LoVo (cell line): Measurements from ENCODE around the gene ISCU.
"Not testable (repeated sequence)": the region's sequence is repeated elsewhere in the genome, so short reads cannot be mapped to it uniquely, and the experiment has no call there.

Experiments used
- DNase-seq: peaks from one replicate; pipeline ENCODE4 v3.0.0-alpha.2; 2016; ENCODE audit warnings: low spot score

ISCU gene

GRCh38 chr12:108543652-108544051 lies 18.7 kb upstream of the ISCU start:
- no peak for DNase-seq

DNA sequence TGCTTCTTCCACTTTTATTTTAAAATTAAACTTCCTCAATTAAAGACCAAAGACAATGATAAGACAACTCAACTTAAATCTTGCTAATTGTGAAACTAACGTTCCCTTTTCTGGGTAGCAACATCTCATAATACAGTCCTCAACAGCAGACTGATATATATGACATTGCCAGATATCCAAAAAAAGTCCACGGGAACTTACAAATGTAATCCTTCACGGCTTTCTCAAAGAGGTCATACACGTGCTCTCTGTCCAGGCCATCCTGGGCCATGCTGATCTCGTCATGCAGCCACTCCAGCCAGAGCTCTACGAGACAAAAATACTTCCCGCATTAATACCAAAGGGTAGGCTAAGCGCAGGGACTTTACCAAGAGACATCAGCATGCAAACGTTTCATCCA lies 14.7 kb upstream of the ISCU start:
- no peak for DNase-seq

DNA sequence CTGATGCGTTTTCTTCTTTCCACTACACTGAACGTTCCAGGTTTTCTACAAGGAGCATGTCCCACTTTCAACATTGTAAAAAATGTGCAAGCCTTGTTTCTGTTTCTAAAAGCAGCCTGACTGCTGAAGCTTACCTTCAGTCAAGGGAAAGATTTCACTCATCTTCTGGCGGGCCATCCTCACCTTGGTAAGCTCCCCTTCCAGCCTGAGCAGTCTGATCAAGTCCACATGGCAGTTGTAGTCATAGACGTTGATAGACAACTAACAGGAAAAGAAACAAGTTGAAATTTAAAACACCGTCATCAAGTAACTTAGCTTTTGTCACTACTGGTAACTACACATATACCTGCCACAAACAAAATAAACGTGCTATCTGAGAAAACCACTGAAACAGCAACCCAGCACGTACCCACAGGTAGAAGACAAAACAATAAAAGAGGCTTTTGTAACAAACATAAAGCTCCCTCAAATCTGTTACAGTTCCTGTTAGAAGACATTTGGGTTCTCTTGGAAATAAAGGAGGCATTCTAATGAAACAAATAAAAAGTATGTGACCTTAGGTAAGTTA lies 13.4 kb upstream of the ISCU start:
- no peak for DNase-seq

DNA sequence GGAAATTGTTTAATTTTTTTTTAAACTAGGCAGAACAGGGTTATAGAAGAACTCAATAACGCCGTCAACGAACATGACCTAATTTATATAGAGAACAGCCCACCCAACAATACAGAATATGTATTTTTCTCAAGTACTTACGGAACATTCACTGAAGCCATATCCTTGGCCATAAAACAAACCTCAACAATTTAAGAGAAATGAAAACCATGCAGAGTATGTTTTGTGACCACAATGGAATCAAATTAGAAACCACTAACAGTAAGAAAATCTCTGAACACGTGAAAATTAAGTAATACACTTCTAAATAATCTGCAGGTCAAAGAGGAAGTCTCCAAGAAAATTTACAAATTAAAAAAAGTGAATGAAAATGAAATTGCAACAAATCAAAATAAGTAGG lies 10.9 kb upstream of the ISCU start:
- no peak for DNase-seq

- no peak for DNase-seq
Measured at GRCh38 chr12:108553799-108554198, 8.6 kb upstream of the ISCU start.

- not testable (repeated sequence) for DNase-seq
Measured at GRCh38 chr12:108555383-108555782, 7.0 kb upstream of the ISCU start.

DNA sequence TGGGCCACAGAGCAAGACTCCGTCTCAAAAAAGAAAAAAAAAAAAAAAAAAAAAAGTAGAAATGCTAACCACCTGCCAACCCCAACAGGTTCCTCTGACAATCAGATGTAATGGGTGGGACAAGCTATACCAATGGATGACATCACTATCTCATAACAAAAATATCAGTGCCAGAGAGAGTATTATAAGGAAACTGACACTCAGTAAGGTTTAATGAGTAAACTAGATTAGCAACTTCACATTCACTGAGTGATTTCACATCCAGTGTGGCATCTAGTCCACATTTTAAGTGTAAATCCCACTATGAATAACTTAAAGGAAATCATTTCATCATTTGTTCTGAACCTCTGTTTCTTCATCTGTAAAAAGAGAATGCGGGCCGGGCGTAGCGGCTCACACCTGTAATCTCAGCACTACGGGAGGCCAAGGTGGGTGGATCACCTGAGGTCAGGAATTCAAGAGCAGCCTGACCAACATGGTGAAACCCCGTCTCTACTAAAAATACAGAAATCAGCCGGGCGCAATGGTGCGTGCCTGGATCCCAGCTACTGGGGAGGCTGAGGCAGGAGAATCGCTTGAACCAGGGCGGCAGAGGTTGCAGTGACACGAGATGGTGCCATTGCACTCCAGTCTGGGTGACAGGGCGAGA lies 3.3 kb upstream of the ISCU start:
- no peak for DNase-seq

DNA sequence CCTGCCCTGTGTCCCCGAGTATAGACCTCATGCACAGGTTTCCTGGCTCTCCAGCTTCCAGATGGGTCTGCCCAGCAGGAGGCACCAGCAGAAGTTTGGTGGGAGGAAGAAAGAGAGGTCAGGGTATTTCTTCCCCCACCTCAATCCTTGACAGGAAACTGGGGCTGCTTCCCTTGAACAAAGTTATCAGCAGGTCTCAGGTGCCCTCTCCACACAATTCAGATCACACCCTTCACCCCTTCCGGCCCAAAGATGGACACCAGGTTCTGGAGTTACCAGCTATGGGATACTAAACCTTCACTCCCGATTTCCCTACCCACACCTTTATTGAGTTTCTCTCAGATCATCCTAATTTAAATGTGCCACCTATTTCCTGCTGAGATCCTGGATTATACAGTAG lies 2.6 kb upstream of the ISCU start:
- DNase-seq = no peak

DNA sequence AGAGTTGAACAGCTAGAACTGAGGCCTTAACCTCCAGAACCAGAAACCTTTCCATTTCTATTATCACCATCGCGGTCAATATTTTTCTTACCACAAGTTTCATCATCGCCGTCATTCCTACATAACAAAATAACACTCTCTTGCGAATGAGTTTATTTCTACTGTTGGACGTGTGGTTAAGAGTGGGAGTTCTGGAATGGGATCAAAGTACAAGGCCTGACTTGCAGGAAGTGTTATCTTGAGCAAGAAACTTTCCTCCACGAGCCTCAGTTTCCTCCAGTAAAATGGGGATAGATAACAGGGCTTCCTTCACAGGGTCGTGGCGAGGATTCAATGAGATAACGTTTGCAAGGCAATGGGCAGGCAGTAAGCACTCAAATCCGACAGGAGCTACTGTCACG lies 2.1 kb upstream of the ISCU start:
- DNase-seq = no peak

DNA sequence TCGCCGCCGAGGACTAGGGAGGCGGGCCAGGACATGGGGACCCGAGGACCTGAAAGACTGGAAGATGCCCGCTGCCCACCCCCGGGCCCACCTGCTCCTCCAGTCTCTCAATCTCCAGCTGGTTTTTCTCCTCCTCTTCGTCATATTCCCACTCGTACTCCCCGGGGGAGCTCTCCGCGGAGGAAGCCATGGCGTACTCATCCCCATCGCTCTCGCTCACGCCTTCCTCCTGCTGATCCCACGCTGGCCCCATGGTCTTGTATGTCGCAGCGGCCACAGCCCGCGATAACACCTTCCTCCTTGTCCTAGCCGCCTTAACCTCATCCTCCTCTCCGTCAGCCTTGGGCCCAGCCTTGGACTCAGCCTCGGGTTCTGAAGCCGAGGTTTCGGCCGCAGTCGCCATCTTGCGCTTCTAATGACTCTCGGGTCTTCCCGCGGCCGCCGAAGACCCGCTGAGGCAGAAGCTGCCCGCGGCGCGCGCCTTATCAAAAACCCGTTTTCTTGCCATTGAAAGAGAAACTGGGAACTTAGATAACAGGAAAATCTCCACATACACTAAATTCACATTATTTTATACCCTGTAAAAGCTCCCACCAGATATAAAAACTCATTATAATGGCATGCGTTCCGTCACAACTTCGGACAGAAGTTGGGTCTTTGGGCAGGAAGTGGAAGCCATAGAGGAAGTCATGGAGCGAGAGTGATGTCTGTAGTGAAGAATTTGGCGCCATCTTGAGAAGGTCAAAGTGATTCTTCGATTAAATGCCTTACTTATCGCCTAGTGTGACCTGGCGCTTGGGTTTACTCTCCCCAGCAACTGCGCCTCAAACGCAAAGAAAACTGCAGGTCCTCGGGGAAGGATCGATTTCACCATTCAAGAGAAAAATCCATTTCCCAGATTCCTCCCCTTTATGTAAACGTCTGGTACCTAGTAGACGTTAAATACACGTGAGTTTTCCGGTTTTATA lies 1.4 kb upstream of the ISCU start, which contains the start of gene SART3:
Gene SART3, minus strand, starts transcription at position 422 of the 968 bp plus-strand sequence. Its CDS starts 19 bp downstream, at position 403.
- DNase-seq = peak; percentile 94

DNA sequence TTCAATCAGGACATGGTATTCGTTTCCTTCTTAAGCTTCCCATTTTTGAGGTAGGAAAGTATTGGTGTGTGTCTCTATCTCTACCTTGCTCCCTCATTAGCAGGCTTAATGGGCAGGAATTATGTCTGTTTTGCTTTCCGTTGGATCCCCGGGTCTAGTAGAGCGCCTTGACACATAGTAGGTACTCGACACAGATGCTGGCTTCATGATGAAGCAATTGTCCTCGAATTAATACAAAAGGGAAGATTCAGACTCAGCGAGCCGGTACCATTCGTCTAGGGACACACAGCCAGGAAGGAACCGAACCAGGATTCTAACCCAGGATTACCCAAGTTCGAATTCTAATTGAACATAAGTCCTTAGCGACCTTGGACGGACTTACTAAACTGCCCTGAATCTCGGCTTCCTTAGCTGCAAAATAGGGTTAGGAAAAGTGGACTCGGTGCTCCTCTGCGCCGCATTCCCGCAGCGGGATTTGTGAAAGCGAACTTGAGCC lies 496 bp upstream of the ISCU start:
- no peak for DNase-seq

- DNase-seq = peak; percentile 93
Measured at GRCh38 chr12:108563136-108563803, 874 bp downstream of the ISCU start.

GRCh38 chr12:108563804-108564151 lies 1.4 kb downstream of the ISCU start:
- DNase-seq = no peak

GRCh38 chr12:108564724-108565123 lies 2.3 kb downstream of the ISCU start:
- no peak for DNase-seq

DNA sequence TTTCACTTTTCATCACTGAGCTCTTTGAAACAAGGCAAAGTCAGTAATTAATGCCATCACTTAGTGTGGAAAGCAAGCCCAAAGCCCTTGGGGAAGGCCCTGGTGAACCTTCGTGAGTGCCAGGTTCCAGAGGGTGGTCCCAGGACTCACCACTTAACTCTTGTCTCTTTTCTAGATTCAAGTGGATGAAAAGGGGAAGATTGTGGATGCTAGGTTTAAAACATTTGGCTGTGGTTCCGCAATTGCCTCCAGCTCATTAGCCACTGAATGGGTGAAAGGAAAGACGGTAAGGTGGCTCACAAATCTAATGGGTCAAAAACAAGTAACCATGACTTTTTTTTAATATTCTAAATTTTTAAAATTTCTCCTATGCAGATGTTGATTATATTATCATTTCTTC lies 2.8 kb downstream of the ISCU start:
- no peak for DNase-seq

- peak; percentile 77 for DNase-seq
Measured at GRCh38 chr12:108565976-108566375, 3.6 kb downstream of the ISCU start.

DNA sequence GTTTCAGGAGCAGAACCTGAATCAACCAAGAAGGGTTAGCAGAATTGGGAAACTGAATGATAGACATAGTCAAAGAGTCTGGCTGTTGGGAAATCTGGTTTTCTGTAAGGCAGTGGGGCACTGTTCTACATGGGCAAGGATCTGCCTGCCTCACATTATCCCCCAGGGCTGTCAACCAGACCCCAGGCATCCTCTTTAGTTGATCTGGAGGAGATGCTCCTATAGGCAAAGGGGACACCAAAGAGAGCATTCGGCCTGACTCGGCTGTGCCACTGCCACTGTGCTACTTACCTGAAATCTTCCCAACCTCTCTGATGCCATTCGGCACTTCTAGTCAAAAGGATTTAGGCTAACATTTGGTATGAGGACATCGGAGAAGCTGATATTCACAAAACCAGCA lies 4.1 kb downstream of the ISCU start:
- no peak for DNase-seq

DNA sequence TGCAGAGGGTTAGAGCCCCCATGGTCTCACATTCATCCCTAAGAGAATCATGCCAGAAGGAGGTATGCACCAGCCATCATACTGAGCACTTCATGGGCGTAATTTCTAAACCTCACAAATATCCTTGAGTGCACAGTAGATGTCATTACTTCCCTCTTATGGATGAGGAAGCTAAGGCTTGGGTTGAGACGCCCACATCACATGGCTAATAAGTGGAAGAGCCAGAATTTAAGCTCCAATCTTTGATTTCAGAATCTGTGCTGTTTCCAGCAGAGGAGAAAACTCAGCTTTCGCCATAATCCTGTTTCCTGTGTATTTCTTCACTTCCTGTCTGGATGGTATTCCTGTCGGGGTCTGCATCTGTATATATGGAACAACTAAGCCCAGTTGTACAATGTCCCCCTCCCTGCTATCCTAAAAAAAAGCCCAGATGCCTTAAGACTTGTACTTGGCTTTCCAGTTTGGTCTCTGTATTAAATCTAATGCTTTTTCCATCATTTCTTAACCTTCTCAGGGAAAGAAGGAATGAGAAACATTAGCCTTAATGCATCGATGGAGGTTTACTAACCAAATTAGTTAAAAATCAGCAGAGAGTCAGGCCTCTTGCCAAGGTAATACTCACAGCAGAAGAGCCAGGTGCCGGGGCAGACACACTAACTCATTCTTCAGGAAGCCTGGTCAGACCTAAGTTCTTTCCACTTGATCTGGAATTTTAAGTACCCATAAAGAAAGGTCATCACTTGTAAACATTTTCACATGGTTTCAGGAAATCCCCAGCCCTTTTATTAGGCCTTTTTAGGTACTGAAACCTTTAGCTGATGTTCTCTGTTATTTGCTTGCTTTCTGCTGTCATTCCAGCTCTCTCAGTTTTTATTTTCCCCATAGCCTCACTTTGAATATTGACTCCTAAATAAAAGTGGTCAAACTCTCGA lies 5.3 kb downstream of the ISCU start:
- no peak for DNase-seq

DNA sequence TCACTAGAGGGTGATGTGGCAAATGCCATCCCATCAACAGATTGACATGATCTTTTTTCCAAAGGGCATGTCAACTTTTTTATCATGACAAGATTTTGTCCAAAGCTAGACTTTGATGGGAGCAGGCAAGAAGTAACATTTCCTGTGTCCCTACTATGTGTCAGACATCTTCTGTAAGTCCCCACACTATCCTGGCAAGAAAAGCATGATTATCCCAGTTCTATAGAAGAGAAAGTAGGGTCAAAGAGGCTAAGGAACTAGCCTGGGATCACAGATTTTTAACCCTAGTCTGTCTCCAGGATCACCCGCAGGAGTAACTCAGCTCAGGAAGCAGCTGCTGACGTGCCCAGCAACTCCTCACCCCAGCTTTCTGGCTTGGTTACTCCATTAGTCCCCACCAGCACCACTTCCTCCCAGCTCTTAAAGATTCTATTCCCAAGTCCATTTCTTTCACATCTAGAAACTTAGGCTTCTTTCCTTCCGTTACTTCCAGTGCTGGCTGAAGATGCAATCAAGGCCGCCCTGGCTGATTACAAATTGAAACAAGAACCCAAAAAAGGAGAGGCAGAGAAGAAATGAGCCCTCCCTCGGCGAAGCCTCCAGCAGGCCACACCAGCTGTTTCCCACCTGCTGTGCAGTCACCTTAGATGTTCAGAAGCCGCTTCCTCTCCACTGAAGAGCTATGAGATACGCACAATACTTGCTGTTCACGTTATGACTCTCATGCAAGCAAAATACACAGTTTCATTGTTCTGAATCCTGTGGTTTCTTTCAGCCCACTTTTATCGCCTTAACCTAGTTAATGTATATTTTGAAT lies 6.2 kb downstream of the ISCU start:
- DNase-seq = no peak
